Measurements from ENCODE around the gene SF3A2. TPM values are rescaled to one million over a fixed set of nuclear protein-coding genes. Genes with fewer than 3 reads are reported as not detected.
A peak's percentile ranks its signal among the peaks of the same experiment; 100 is the strongest.

SF3A2 gene
- total RNA-seq, 4 donors from 2014 or later = 21.4 to 84.0 (median 51.8) TPM

DNA sequence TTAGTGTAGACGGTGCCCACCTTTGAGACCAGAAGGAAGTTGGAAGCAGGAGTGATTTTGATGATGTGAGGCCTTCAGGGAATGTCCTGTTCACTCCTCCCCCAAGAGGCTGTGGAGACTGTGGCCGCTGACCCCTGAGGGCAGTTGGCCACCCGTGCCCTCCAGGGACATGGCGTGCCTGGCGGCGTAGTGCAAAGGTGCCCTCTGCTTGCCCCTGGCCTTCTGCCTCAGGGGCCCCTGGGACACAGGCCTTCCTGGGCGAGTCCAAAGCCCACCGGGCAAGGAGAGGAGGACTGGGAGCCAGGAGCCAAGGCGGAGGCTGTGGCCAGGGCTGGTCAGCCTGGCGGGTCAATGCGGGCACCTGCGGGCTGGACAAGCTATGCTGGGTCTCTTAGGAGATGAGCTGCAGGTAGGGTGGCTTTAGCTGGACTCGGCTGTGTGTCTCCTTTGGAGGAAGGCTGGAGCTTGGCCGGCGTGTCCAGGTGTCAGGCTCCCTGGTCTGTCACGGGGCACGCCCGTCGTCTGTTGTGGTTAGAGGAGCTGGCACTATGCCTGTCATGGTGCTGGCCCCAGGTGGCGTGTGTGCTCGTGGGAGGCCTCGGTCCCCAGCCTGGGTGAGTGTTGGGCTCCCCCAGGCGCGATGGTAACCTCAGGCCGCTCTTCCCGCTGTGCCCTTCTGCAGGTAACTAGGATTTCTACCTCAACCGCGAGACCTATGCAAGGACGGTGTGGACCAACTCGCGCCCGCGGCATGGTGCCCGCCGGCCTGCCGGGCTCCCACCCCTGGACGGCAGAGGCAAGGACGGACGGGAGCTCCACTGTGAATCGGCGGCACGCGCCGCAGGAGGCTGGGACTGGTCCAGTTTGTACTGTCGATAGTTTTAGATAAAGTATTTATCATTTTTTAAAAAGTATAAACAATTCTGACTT is 7.3 kb upstream of the SF3A2 start:
- H3K27me3 ChIP-seq = no peaks in the 10 kb centered on the region
- H3K9me3 ChIP-seq = no peaks in the 10 kb centered on the region
- no peak for DNase-seq (ENCODE audit: low spot score in 2 of 2)
- peaks cover 2 to 96% (median 13%) of the 10 kb centered on the region in 3 donors for H3K36me3 ChIP-seq
- H3K4me1 ChIP-seq = peaks cover 0 to 36% (median 6%) of the 10 kb centered on the region in 4 donors
- no peak overlapping the region for H3K27ac ChIP-seq
- 91 to 94% methylated on average over 23 to 44 of the region's 45 CpGs for WGBS, 2 donors
- H3K4me3 ChIP-seq = no peak overlapping the region
- TF ChIP-seq, protein P1, sequence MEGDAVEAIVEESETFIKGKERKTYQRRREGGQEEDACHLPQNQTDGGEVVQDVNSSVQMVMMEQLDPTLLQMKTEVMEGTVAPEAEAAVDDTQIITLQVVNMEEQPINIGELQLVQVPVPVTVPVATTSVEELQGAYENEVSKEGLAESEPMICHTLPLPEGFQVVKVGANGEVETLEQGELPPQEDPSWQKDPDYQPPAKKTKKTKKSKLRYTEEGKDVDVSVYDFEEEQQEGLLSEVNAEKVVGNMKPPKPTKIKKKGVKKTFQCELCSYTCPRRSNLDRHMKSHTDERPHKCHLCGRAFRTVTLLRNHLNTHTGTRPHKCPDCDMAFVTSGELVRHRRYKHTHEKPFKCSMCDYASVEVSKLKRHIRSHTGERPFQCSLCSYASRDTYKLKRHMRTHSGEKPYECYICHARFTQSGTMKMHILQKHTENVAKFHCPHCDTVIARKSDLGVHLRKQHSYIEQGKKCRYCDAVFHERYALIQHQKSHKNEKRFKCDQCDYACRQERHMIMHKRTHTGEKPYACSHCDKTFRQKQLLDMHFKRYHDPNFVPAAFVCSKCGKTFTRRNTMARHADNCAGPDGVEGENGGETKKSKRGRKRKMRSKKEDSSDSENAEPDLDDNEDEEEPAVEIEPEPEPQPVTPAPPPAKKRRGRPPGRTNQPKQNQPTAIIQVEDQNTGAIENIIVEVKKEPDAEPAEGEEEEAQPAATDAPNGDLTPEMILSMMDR (IDR thresholded peaks at IDR 0.05) = no peak
- TF ChIP-seq POLR2A (IDR thresholded peaks at IDR 0.05) = no peak
- no peak for TF ChIP-seq EP300 (IDR thresholded peaks at IDR 0.05)

DNA sequence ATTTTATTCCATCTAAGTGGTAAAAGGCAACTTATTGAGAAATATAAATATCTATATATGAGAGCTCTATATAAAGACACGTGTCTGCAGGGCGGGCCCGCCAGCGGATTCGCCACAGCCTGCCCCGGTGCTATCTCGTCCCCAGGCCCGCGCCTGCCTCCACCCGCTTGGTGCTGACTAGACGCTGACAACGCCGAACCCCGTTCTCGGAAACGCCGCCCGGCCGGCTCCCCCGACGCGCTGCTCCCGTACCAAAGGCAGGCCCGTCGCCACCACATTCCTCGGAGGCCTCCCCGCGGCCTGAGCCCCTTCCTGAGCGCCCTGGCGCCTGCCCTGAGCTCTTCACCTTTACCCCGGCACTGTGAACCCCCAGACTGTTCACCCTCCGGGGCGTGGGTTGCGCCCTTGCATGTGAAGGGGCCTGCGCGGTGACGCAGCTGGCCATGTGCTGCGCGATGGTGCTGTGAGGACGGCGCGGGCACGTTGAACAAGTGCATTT is 6.5 kb upstream of the SF3A2 start:
- DNase-seq (ENCODE audit: low spot score in 2 of 2) = no peak
- Histone ChIP-seq H3K4me1 (peaks cover 0 to 43% (median 13%) of the 10 kb centered on the region in 4 donors), H3K36me3 (peaks cover 2 to 89% (median 13%) of the 10 kb centered on the region in 3 donors), H3K27me3 (no peaks in the 10 kb centered on the region), H3K4me3 (no peak overlapping the region), H3K27ac (no peak overlapping the region), H3K9me3 (no peaks in the 10 kb centered on the region)
- no peak for TF ChIP-seq POLR2A (IDR thresholded peaks at IDR 0.05)
- no peak for TF ChIP-seq EP300 (IDR thresholded peaks at IDR 0.05)
- TF ChIP-seq, protein P1 (IDR thresholded peaks at IDR 0.05) = no peak
- 91 to 94% methylated on average over 43 of the region's 43 CpGs for WGBS, 2 donors

DNA sequence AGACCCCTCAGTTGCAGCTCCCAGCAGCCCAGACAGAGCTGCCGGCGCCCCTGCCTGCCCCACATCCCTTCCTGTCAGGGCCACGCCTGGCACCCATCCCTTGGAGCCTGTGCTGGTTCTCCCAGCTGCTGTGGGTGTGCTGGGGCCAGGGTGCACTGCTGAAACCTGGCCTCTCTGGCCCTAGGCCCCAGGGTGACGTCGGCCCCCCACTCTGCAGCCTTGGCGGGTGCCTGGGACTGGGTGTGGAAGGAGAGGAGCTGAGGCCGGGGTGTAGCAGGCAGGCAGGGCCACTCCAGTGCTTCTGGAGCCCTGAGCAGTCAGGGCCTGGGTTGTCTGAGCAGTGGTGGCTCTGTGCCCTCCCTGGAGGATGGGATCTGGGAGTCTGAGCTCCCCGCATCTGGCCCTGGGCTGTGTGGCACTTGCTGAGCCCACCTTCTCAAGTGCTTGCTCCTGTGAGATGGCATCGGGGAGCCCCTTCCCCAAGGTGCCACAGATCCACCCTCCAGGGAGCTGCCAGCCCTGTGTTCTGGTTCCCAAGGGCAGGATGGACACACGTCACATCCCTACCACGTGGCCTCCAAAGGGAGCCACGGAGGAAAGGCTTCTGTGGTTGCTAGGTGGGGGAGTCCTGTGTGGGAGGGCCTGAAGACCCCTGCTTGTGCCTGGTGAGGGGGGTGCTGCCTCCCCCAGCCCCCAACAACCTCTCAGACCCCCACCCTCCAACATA is 5.7 kb upstream of the SF3A2 start:
- peaks cover 0 to 46% (median 16%) of the 10 kb centered on the region in 4 donors for H3K4me1 ChIP-seq
- H3K27me3 ChIP-seq = no peaks in the 10 kb centered on the region
- H3K36me3 ChIP-seq = peaks cover 2 to 80% (median 13%) of the 10 kb centered on the region in 3 donors
- peak overlapping the region in 3 of 4 donors; percentile 3 to 70 (median 21) for H3K27ac ChIP-seq
- H3K9me3 ChIP-seq = no peaks in the 10 kb centered on the region
- TF ChIP-seq, protein P1 (IDR thresholded peaks at IDR 0.05) = no peak
- TF ChIP-seq EP300 (IDR thresholded peaks at IDR 0.05) (no peak), POLR2A (IDR thresholded peaks at IDR 0.05) (no peak)
- DNase-seq (ENCODE audit: low spot score in 2 of 2) = no peak
- WGBS, 2 donors = 69 to 71% methylated on average over 11 to 12 of the region's 12 CpGs
- H3K4me3 ChIP-seq = no peak overlapping the region

DNA sequence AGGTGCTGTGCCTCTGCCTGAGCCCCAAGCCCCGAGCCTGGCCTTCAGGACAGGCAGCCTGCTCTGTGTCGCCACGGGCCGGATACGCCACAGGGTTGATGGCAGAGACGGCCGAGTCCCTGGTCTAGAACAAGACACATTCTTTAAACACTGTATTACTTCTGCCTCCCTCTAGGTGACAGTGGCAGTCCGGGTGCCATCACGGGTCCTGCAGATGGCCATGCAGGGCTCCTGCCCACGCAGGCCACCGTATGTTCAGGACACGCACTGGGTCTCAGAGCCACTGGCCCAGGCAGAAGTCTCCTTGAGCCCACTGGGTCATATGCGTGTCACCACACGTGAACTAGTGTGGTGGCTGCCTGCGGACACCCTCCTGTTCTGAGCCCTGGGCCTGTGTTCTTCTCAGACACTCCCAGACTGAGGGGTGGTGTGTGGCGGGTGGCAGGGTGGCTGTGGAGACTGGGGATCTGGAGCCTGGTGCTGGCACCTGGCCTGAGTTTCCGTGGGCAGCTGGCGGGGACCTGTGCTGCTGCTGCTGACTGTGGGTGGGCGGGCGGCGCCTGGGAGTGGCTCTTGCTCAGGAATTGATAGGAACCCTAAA is 4.9 kb upstream of the SF3A2 start:
- TF ChIP-seq, protein P1 (IDR thresholded peaks at IDR 0.05) = peak in 1 of 5 experiments; percentile 17
- TF ChIP-seq EP300 (IDR thresholded peaks at IDR 0.05) (no peak), POLR2A (IDR thresholded peaks at IDR 0.05) (no peak)
- WGBS, 2 donors = 67 to 80% methylated on average over 11 to 18 of the region's 21 CpGs
- Histone ChIP-seq H3K36me3 (peaks cover 2 to 73% (median 12%) of the 10 kb centered on the region in 3 donors), H3K9me3 (no peaks in the 10 kb centered on the region), H3K4me1 (peaks cover 0 to 46% (median 16%) of the 10 kb centered on the region in 4 donors), H3K4me3 (no peak overlapping the region), H3K27me3 (no peaks in the 10 kb centered on the region), H3K27ac (peak overlapping the region in 3 of 4 donors; percentile 21 to 70 (median 33))
- no peak for DNase-seq (ENCODE audit: low spot score in 2 of 2)
